ENCODE results near the gene TCP11L2. TPM values are rescaled to one million over a fixed set of nuclear protein-coding genes. Genes with fewer than 3 reads are reported as not detected.
"Not testable (repeated sequence)": the region's sequence is repeated elsewhere in the genome, so short reads cannot be mapped to it uniquely, and the experiment has no call there.

TCP11L2 gene
- total RNA-seq, 2 experiments from 2014 or later, result 20.9 to 21.0 TPM

- Mint-ChIP-seq H3K4me3 (peak overlapping the region; percentile 88), H3K27me3 (no peaks in the 10 kb centered on the region), H3K36me3 (ENCODE audit: low read depth) (peaks cover 2% of the 10 kb centered on the region), H3K27ac (peak overlapping the region; percentile 100), H3K9me3 (no peaks in the 10 kb centered on the region), H3K4me1 (peaks cover 64% of the 10 kb centered on the region)
- ChIA-PET POLR2A (no interaction called here), CTCF (interaction anchor here (0.6 to 2.2 kb wide), 4 partner anchors 11 to 40 kb away, joined by 3 to 8 read pairs (median 3); no protein-coding TSS in a partner anchor)
- DNase-seq, result peak; percentile 71
Observed at GRCh38 chr12:106301611-106302321, 767 bp upstream of the TCP11L2 start.

DNA sequence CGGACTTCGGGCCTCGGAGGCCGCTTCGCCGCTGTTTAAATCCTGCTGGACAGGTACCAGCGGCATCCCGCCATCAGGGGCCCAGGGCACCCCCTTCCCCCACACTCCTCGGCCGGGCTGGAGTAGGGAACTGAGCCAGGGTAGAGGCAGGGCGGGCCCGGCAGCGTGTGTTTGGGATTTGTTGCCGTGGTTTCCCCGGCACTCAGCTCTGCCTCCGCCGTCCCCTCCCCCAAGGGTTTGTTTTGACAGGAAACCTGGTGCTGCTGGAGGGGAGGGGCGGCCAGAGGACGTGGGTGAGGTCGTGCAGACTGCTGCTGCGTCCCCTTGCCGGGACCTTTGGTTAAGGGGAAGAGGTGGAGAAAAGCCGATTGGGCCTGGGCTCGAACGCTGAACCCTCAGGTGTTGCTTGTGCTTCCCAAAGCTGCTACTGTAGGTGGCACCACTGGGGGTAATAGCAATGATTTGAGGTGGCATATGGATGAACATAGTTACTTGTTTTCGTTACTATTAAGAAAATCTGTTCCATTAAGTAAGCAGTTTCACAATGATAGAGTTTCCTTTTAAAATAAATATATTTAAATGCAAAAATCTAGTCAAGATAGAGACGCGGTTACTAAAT, 778 bp downstream of the TCP11L2 start:
- no peaks in the 10 kb centered on the region for H3K9me3 Mint-ChIP-seq
- ChIA-PET CTCF (interaction anchor here (0.7 to 1.5 kb wide), 3 partner anchors 9 to 671 kb away, joined by 3 read pairs; no protein-coding TSS in a partner anchor), POLR2A (no interaction called here)
- no peaks in the 10 kb centered on the region for H3K27me3 Mint-ChIP-seq
- H3K4me1 Mint-ChIP-seq, result peaks cover 58% of the 10 kb centered on the region
- peak overlapping the region; percentile 100 for H3K27ac Mint-ChIP-seq
- peak overlapping the region; percentile 88 for H3K4me3 Mint-ChIP-seq
- peak; percentile 94 for DNase-seq
- peaks cover 2% of the 10 kb centered on the region for H3K36me3 Mint-ChIP-seq (ENCODE audit: low read depth)

- Mint-ChIP-seq H3K27ac (peak overlapping the region; percentile 100), H3K4me1 (peaks cover 58% of the 10 kb centered on the region), H3K9me3 (no peaks in the 10 kb centered on the region), H3K36me3 (ENCODE audit: low read depth) (peaks cover 2% of the 10 kb centered on the region), H3K27me3 (no peaks in the 10 kb centered on the region), H3K4me3 (peak overlapping the region; percentile 88)
- peak; percentile 10 for DNase-seq
- CTCF ChIA-PET, result interaction anchor here (0.5 to 1.5 kb wide), 2 partner anchors 68 to 132 kb away, joined by 3 read pairs; no protein-coding TSS in a partner anchor
- POLR2A ChIA-PET, result no interaction called here
Observed at GRCh38 chr12:106304001-106304421, 1.5 kb downstream of the TCP11L2 start.

DNA sequence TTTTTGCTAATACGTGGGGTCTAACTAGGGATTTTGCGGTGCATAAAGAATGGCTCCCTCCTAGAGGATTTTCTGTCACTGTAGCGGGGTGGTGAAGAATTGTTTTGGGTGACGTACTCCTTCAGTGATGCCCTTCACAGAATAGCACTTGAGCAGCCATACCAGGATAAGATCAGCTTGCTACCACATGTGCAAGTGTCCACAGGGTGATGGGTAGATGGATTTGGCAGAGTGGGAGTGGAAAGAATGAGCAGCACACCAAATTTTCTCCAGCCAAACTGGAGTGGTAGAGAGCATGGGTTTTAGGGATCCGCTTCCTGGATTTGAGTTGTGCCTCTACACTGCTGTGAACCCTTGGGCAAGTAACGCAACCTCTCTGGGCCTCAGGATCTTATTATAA, 2.3 kb downstream of the TCP11L2 start:
- H3K4me3 Mint-ChIP-seq, result no peak overlapping the region
- H3K4me1 Mint-ChIP-seq, result peaks cover 55% of the 10 kb centered on the region
- ChIA-PET CTCF (interaction anchor here (0.5 kb wide), 1 partner anchor 67 kb away, joined by 3 read pairs; no protein-coding TSS in a partner anchor), POLR2A (no interaction called here)
- no peaks in the 10 kb centered on the region for H3K9me3 Mint-ChIP-seq
- H3K27me3 Mint-ChIP-seq, result no peaks in the 10 kb centered on the region
- peaks cover 2% of the 10 kb centered on the region for H3K36me3 Mint-ChIP-seq (ENCODE audit: low read depth)
- DNase-seq, result no peak
- H3K27ac Mint-ChIP-seq, result no peak overlapping the region

DNA sequence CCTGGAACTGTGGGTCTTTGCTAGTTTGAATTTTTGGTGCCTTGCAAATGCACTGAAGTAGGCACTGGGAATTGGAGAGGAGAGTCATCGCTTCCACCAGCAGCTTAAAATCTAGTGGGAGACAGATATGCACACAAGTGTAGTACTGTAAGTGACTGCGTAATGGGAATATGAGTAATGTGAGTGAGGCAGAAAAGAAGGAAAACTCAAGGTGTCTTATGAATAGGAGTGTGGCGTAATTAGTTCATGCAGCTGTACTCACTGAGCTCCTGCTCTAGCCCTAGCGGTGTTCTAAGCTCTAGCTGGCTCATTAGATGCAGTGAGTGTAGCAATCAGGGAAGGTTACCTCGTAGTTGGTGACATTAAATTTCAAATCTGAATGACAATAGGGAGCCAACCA, 2.8 kb downstream of the TCP11L2 start:
- POLR2A ChIA-PET, result no interaction called here

DNA sequence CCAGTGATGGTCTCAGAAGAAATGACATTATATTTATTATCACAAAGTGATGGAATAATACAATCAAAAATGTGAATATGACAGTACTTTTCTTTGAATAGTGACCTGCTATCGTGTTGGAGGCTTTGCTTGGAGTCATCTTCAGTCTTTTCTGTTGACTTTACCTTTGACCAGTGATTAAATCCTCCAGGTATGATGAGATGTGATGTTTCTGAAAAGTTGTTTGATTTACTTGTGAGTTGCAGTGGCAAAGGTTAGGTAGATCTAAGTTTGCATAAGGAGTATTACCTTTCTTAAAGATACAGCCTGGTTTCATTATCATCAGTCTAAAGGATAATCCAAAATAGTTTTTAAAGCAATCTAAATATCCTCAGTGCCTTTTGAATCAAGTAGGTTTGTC, 4.6 kb downstream of the TCP11L2 start:
- CTCF ChIA-PET, result interaction anchor here (0.6 to 1.4 kb wide), 3 partner anchors 11 to 24 kb away, joined by 3 read pairs; no protein-coding TSS in a partner anchor
- no peaks in the 10 kb centered on the region for H3K27me3 Mint-ChIP-seq
- H3K9me3 Mint-ChIP-seq, result no peaks in the 10 kb centered on the region
- peaks cover 49% of the 10 kb centered on the region for H3K4me1 Mint-ChIP-seq
- DNase-seq, result no peak
- H3K27ac Mint-ChIP-seq, result no peak overlapping the region
- H3K36me3 Mint-ChIP-seq (ENCODE audit: low read depth), result peaks cover 2% of the 10 kb centered on the region
- POLR2A ChIA-PET, result no interaction called here
- H3K4me3 Mint-ChIP-seq, result no peak overlapping the region

More for the DNA sequence above, 2.8 kb downstream of the TCP11L2 start:
- Mint-ChIP-seq H3K27me3 (no peaks in the 10 kb centered on the region), H3K4me1 (peaks cover 51% of the 10 kb centered on the region), H3K27ac (no peak overlapping the region), H3K36me3 (ENCODE audit: low read depth) (peaks cover 2% of the 10 kb centered on the region), H3K4me3 (no peak overlapping the region), H3K9me3 (no peaks in the 10 kb centered on the region)
- CTCF ChIA-PET, result no interaction called here
- DNase-seq, result no peak

GRCh38 chr12:106308121-106308520, 5.6 kb downstream of the TCP11L2 start:
- DNase-seq, result no peak
- Mint-ChIP-seq H3K9me3 (no peaks in the 10 kb centered on the region), H3K4me1 (peaks cover 49% of the 10 kb centered on the region), H3K27me3 (no peaks in the 10 kb centered on the region), H3K27ac (no peak overlapping the region), H3K4me3 (no peak overlapping the region), H3K36me3 (ENCODE audit: low read depth) (peaks cover 2% of the 10 kb centered on the region)
- POLR2A ChIA-PET, result no interaction called here
- CTCF ChIA-PET, result no interaction called here

DNA sequence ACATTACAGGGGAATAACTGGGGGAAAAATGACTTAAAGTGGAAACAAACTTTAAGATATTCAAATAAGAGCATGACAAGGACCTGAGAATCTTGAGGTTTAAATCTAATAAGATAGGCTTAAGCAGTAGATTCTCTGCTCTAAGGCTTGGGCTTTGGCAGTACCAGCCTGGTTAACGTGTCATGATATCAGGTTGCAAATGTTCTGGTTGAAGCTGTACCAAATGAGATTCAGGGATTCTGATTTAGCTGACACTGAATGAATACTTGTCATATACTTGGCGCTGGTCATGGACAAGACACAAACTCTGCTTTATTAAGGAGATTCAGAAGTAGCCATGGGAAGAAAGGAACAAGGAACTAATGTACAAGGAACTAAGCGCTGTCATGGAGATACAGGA, 6.1 kb downstream of the TCP11L2 start:
- Mint-ChIP-seq H3K4me1 (peaks cover 46% of the 10 kb centered on the region), H3K36me3 (ENCODE audit: low read depth) (peaks cover 2% of the 10 kb centered on the region), H3K27me3 (no peaks in the 10 kb centered on the region), H3K27ac (no peak overlapping the region), H3K4me3 (no peak overlapping the region), H3K9me3 (no peaks in the 10 kb centered on the region)
- no peak for DNase-seq
- ChIA-PET POLR2A (no interaction called here), CTCF (no interaction called here)

DNA sequence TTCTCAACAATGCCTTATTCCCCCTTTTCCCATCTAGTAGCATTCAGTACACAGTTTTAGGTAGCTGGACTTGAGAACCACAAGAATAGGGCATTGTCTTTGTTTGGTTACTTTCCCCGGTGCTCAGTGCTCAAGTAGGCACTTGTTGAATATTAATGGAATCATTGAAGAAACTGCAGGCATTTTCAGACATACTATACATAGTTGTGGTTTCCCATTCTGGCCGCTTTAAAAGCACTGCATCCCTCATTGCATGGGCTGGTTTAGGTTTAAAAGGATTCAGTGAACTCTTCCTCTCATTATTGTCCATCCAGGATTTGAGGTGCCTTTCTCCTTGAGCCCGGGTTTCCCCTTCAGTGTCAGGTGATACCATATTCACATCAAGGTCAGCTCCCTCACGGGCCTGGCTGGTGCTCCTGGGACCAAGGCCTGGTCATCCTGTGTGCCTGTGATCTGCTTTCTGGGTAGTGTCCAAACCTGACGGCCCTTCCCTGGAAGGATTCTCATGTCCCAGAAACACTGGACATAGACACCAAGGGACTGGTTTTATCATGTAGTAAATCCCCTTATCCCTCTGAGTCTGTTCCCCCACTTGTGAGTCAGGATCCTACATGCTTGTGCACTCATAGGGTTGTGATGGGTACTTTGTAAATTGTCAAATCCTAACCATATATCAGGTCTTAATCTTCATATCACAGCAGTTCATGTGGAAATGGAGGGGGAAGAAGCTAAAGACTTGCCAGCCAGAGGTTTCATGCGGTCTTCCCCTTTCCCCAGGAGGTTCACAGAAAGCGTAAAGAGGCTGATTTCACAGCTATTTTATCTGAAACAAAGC, 7.4 kb downstream of the TCP11L2 start:
- peaks cover 34% of the 10 kb centered on the region for H3K4me1 Mint-ChIP-seq
- ChIA-PET POLR2A (no interaction called here), CTCF (no interaction called here)
- no peaks in the 10 kb centered on the region for H3K36me3 Mint-ChIP-seq (ENCODE audit: low read depth)
- H3K27ac Mint-ChIP-seq, result no peak overlapping the region
- DNase-seq, result no peak
- H3K9me3 Mint-ChIP-seq, result no peaks in the 10 kb centered on the region
- no peaks in the 10 kb centered on the region for H3K27me3 Mint-ChIP-seq
- no peak overlapping the region for H3K4me3 Mint-ChIP-seq

GRCh38 chr12:106310687-106311086, 8.2 kb downstream of the TCP11L2 start:
- no peak for DNase-seq
- Mint-ChIP-seq H3K36me3 (ENCODE audit: low read depth) (peaks cover 4% of the 10 kb centered on the region), H3K27ac (no peak overlapping the region), H3K27me3 (no peaks in the 10 kb centered on the region), H3K4me1 (peaks cover 26% of the 10 kb centered on the region), H3K9me3 (no peaks in the 10 kb centered on the region), H3K4me3 (no peak overlapping the region)
- ChIA-PET CTCF (no interaction called here), POLR2A (no interaction called here)

DNA sequence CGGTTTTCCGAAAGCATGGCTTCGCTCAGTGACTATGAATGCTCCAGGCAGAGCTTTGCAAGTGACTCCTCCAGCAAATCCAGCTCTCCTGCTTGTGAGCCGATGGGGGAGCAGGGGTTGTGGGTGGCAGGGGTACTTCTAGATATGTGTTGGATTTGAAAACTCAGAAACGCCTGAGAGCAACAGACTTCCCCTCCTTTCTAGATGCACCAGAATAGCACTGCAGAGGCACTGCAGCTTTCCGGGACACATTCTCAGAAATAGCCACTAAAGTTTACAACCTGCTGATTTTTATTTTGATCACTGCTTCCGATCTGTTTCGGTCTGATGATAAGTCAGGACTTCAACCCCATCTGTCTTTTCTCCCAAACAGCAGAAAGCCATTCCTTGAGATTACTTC, 8.6 kb downstream of the TCP11L2 start:
- no peaks in the 10 kb centered on the region for H3K9me3 Mint-ChIP-seq
- no peak overlapping the region for H3K4me3 Mint-ChIP-seq
- ChIA-PET POLR2A (no interaction called here), CTCF (interaction anchor here (1.0 kb wide), 1 partner anchor 84 kb away, joined by 3 read pairs; no protein-coding TSS in a partner anchor)
- no peak overlapping the region for H3K27ac Mint-ChIP-seq
- no peaks in the 10 kb centered on the region for H3K27me3 Mint-ChIP-seq
- peaks cover 21% of the 10 kb centered on the region for H3K4me1 Mint-ChIP-seq
- DNase-seq, result no peak
- H3K36me3 Mint-ChIP-seq (ENCODE audit: low read depth), result peaks cover 6% of the 10 kb centered on the region

GRCh38 chr12:106313413-106313812, 10.9 kb downstream of the TCP11L2 start:
- H3K27ac Mint-ChIP-seq, DNase-seq, POLR2A ChIA-PET, H3K4me3 Mint-ChIP-seq, H3K9me3 Mint-ChIP-seq, H3K27me3 Mint-ChIP-seq: not testable (repeated sequence)
- H3K4me1 Mint-ChIP-seq, result peaks cover 11% of the 10 kb centered on the region
- CTCF ChIA-PET, result interaction anchor here (0.7 to 1.8 kb wide), 4 partner anchors 10 to 643 kb away, joined by 3 to 8 read pairs (median 4); partner anchors contain the start of gene TCP11L2
- peaks cover 11% of the 10 kb centered on the region for H3K36me3 Mint-ChIP-seq (ENCODE audit: low read depth)

- no peak for DNase-seq
- Mint-ChIP-seq H3K4me3 (no peak overlapping the region), H3K27me3 (no peaks in the 10 kb centered on the region), H3K4me1 (peaks cover 10% of the 10 kb centered on the region), H3K36me3 (ENCODE audit: low read depth) (peaks cover 14% of the 10 kb centered on the region), H3K27ac (no peak overlapping the region), H3K9me3 (no peaks in the 10 kb centered on the region)
- ChIA-PET CTCF (no interaction called here), POLR2A (no interaction called here)
Observed at GRCh38 chr12:106315523-106315922, 13.0 kb downstream of the TCP11L2 start.

All from activated CD4-positive, alpha-beta T cell treated with anti-CD3 and anti-CD28 coated beads, Interleukin-2, amount 10 ng/mL, durations not matched to agents 7 days and 5 days (primary cell).